ENCODE results near the gene ZDBF2.

DNA sequence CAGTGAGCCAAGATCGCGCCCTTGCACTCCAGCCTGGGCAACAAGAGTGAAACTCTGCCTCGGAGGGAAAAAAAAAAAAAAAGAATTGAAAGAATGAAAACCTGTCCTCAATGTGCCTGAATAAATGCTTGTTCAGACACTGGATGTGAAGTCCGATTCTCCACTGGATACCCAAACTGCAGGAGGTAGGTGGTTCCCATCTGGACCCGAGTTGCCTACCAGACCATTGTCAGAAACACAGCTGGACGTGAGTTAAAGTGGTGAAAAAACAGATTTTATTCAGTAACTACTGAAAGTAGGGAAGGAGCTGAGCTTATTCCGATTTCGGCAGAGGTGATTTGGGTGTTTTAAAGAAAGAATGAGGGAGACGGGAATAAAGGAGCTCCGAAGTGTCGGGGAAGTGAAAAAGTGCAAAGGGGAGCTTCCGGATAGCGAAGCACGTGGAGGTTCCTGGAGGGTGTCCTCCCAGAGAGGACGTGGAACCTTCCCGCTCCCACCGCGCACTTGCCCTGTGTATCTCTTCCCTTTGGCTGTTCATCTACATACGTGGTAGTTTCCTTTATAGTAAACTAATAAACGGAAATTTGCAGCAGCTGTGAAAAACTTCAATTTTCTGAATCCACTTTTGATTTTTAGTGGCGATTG lies 10.4 kb upstream of the ZDBF2 start:
- TF ChIP-seq SP1 (IDR thresholded peaks at IDR 0.05) (no peak), BHLHE40 (IDR thresholded peaks at IDR 0.05; ENCODE audit: borderline replicate concordance) (no peak), FOXM1 (IDR thresholded peaks at IDR 0.05; ENCODE audit: borderline replicate concordance) (no peak), FOXA1 (IDR thresholded peaks at IDR 0.05) (no peak), ZNF384 (IDR thresholded peaks at IDR 0.05) (no peak), CTBP1 (IDR thresholded peaks at IDR 0.05; ENCODE audit: borderline replicate concordance) (no peak), TARDBP (IDR thresholded peaks at IDR 0.05) (no peak), L3MBTL2 (conservative IDR thresholded peaks at IDR 0.05) (no peak), ELF4 (IDR thresholded peaks at IDR 0.05) (no peak), FOXK2 (IDR thresholded peaks at IDR 0.05) (no peak), SUZ12 (IDR thresholded peaks at IDR 0.05) (no peak), NFRKB (IDR thresholded peaks at IDR 0.05) (no peak)
